Muscle of leg (tissue), 11 donors: ENCODE data around the gene SLC13A3. TPM values are rescaled to one million over a fixed set of nuclear protein-coding genes. Genes with fewer than 3 reads are reported as not detected.

Source experiments
- DNase-seq: peaks from one replicate; pipeline ENCODE4 v3.0.0; 2013
- H3K27ac ChIP-seq: one replicate; pipeline ENCODE4 v1.5.1; 2013; ENCODE audit warnings: mild to moderate bottlenecking, low read length, control low read depth
- H3K27me3 ChIP-seq: one replicate; pipeline ENCODE4 v1.6.1; 2013; ENCODE audit warnings: low read length; ENCODE audit not compliant: control insufficient read depth, insufficient read depth
- H3K36me3 ChIP-seq: one replicate; pipeline ENCODE4 v1.6.1; 2013; ENCODE audit warnings: low read length; ENCODE audit not compliant: control insufficient read depth, insufficient read depth
- H3K4me1 ChIP-seq: one replicate; pipeline ENCODE4 v1.6.1; 2013; ENCODE audit warnings: low read length; ENCODE audit not compliant: control insufficient read depth, insufficient read depth
- H3K4me3 ChIP-seq: one replicate; pipeline ENCODE4 v1.5.1; 2013; ENCODE audit warnings: low read length, control low read depth
- H3K9me3 ChIP-seq: replicated peaks from 2 replicates; pipeline ENCODE4 v1.6.1; 2013; ENCODE audit warnings: low read depth, low read length; ENCODE audit not compliant: control insufficient read depth
- WGBS: methylation state at CpG from one replicate; pipeline ENCODE4 v1.1.5; 2013; ENCODE audit warnings: missing lambda C conversion rate; ENCODE audit not compliant: insufficient coverage; 5-methylcytosine and 5-hydroxymethylcytosine counted together
- polyA plus RNA-seq, 8 donors: library from polyadenylated mRNA; unstranded; fragments of 120-200 nt; gene quantifications; one replicate each; pipeline versions ENCODE4 v1.2.1 to v1.2.3, GENCODE V29; 2013; ENCODE audit warnings: inconsistent platforms in 1 of 8, low replicate concordance in 1 of 8; ENCODE audit not compliant: insufficient read length in 8 of 8, insufficient read depth in 1 of 8
- total RNA-seq: library from RNA; stranded (reverse); fragments of 120-200 nt; gene quantifications from one replicate; pipeline ENCODE4 v1.2.4, GENCODE V29; 2013

The SLC13A3 gene
- total and polyA plus RNA-seq, 9 donors: 2.3 to 4.2 (median 3.1) TPM

DNA sequence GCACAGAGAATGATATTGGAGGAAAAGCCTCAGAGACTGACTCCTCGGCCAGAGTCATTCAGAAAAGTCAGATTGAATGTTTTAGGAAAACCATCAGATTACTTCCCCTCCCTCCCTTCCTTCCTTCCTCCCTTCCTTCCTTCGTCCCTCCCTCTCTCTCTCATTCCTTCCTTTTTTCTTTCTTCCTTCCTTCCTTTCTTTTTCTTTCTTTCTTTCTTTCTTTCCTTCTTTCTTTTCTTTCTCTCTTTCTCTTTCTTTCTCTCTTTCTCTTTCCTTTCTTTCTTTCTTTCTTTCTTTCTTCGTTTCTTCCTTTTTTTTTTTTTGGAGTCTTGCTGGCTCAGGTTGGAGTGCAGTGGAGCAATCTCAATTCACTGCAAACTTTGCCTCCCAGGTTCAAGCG lies 108.2 kb downstream of the SLC13A3 start:
- Histone ChIP-seq H3K4me3 (no peak overlapping the region), H3K4me1 (no peaks in the 10 kb centered on the region), H3K36me3 (no peaks in the 10 kb centered on the region), H3K27me3 (peaks cover 22% of the 10 kb centered on the region), H3K9me3 (no peaks in the 10 kb centered on the region), H3K27ac (no peak overlapping the region)
- WGBS: 67% methylated on average over 2 of the region's 4 CpGs
- no peak for DNase-seq

DNA sequence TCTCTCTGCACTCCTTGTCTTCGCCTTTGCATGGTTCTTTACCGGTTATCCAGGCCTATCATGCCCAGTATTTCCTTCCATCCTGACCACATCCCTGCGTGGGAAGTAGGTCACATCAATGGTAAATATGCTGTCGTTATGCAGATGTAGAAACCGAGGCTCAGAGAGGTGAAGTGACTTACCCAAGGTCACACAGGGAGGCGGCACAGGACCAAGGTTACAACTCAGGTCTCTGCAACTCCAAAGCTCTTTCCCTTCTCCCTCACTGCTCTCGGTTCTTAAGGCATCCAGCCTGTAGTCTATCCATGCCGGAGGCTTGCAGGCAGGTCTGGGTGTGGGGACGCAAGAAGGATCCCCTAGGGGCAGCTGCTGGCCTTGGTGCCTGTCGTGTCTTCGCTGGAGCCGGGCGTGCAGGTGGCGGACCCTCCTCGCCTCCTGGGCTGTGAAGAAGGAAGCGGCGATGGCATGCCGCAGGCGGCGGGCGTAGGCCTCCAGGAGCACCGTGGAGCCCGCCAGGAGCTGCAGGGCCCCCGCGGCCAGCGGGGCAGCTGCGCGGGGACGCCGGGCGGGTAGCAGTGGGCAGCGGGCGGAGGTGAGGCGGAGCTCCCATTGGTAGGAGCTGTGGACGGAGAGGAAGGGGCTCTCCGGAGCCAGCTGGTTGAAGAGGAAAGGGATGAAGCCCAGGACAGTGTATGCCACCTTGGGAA lies 109.9 kb downstream of the SLC13A3 start:
- Histone ChIP-seq H3K4me1 (no peaks in the 10 kb centered on the region), H3K4me3 (no peak overlapping the region), H3K36me3 (no peaks in the 10 kb centered on the region), H3K27me3 (peaks cover 32% of the 10 kb centered on the region), H3K9me3 (no peaks in the 10 kb centered on the region), H3K27ac (no peak overlapping the region)
- 60% methylated on average over 34 of the region's 36 CpGs for WGBS
- no peak for DNase-seq

GRCh38 chr20:46539113-46539512 lies 112.1 kb downstream of the SLC13A3 start:
- no peak overlapping the region for H3K27ac ChIP-seq
- no peaks in the 10 kb centered on the region for H3K4me1 ChIP-seq
- H3K27me3 ChIP-seq: peaks cover 32% of the 10 kb centered on the region
- no peak overlapping the region for H3K4me3 ChIP-seq
- H3K9me3 ChIP-seq: no peaks in the 10 kb centered on the region
- no peaks in the 10 kb centered on the region for H3K36me3 ChIP-seq
- DNase-seq: no peak
- WGBS: 100% methylated on average over 2 of the region's 2 CpGs

GRCh38 chr20:46530640-46531039 lies 120.6 kb downstream of the SLC13A3 start:
- 88% methylated on average over 3 of the region's 4 CpGs for WGBS
- Histone ChIP-seq H3K36me3 (no peaks in the 10 kb centered on the region), H3K9me3 (no peaks in the 10 kb centered on the region), H3K4me1 (no peaks in the 10 kb centered on the region), H3K27ac (no peak overlapping the region), H3K4me3 (no peak overlapping the region), H3K27me3 (peaks cover 4% of the 10 kb centered on the region)
- no peak for DNase-seq

GRCh38 chr20:46523696-46524328 lies 127.4 kb downstream of the SLC13A3 start:
- H3K36me3 ChIP-seq: no peaks in the 10 kb centered on the region
- no peaks in the 10 kb centered on the region for H3K4me1 ChIP-seq
- DNase-seq: peak; percentile 24
- no peaks in the 10 kb centered on the region for H3K9me3 ChIP-seq
- no peak overlapping the region for H3K4me3 ChIP-seq
- no CpG with 5 or more reads among the region's 2 CpGs for WGBS
- H3K27me3 ChIP-seq: peaks cover 2% of the 10 kb centered on the region
- H3K27ac ChIP-seq: no peak overlapping the region

DNA sequence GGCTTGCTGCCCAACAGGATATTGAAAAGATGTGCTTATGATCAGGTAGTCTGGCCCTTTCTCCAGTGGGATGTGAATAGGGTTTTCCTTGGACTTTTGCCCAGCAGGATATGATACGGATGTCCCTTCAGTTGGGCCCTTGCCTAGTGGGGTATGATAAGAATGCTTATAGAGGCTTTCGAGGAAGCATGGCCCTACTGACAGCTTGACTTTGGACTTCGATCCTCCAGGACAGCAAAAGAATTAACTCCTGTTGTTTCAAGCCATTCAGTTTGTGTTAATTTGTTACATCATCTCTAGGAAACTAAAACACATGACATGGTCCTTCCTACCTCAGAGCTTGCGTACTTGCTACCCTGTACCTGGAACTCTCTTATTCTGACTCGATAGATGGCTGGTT lies 128.2 kb downstream of the SLC13A3 start:
- no peaks in the 10 kb centered on the region for H3K4me1 ChIP-seq
- peaks cover 3% of the 10 kb centered on the region for H3K27me3 ChIP-seq
- no peak overlapping the region for H3K4me3 ChIP-seq
- no peak overlapping the region for H3K27ac ChIP-seq
- H3K36me3 ChIP-seq: no peaks in the 10 kb centered on the region
- no peak for DNase-seq
- 63% methylated on average over 3 of the region's 5 CpGs for WGBS
- H3K9me3 ChIP-seq: no peaks in the 10 kb centered on the region

GRCh38 chr20:46520976-46521579 lies 130.2 kb downstream of the SLC13A3 start:
- no CpG with 5 or more reads among the region's 4 CpGs for WGBS
- Histone ChIP-seq H3K4me1 (no peaks in the 10 kb centered on the region), H3K9me3 (no peaks in the 10 kb centered on the region), H3K36me3 (no peaks in the 10 kb centered on the region), H3K27ac (no peak overlapping the region), H3K4me3 (no peak overlapping the region), H3K27me3 (peaks cover 9% of the 10 kb centered on the region)
- peak; percentile 26 for DNase-seq

DNA sequence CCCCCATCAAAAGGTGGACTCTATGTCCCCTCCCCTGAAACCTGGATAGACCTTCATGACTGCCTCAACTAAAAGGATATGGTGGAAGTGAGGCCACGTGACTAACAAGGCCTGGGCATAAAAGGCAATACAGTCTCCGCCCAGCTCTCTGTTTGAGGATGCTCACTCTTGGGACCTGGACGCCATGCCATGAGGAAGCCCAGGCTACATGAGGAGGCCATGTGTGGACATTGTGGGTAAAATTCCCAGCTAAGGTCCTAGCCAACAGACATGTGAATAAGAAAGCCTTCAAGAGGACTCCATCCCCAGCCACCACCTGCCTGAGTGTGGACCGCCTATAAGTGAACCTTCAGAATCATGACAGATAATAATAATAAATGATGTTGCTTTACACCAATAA lies 130.7 kb downstream of the SLC13A3 start:
- H3K4me3 ChIP-seq: no peak overlapping the region
- H3K36me3 ChIP-seq: no peaks in the 10 kb centered on the region
- H3K27me3 ChIP-seq: peaks cover 10% of the 10 kb centered on the region
- no peak for DNase-seq
- WGBS: 60% methylated on average over 2 of the region's 4 CpGs
- no peaks in the 10 kb centered on the region for H3K4me1 ChIP-seq
- H3K27ac ChIP-seq: no peak overlapping the region
- no peaks in the 10 kb centered on the region for H3K9me3 ChIP-seq

- Histone ChIP-seq H3K36me3 (no peaks in the 10 kb centered on the region), H3K27me3 (peaks cover 12% of the 10 kb centered on the region), H3K27ac (no peak overlapping the region), H3K9me3 (no peaks in the 10 kb centered on the region), H3K4me3 (no peak overlapping the region), H3K4me1 (no peaks in the 10 kb centered on the region)
- 58% methylated on average over 2 of the region's 3 CpGs for WGBS
- DNase-seq: no peak
These were observed 131.7 kb downstream of the SLC13A3 start for GRCh38 chr20:46519471-46520068.
